NCI-H2171 (cell line): ENCODE results near the gene GRB2.
A peak's percentile ranks its signal among the peaks of the same experiment; 100 is the strongest.
"Not testable (repeated sequence)": the region's sequence is repeated elsewhere in the genome, so short reads cannot be mapped to it uniquely, and the experiment has no call there.

ENCODE experiments used
- DNase-seq: peaks from one replicate; lab custom pipeline; 2025; lab: John Stamatoyannopoulos, UW

Gene GRB2

GRCh38 chr17:75405365-75406221 lies at the start of gene GRB2:
GRB2 (minus strand) TSS chr17:75405678; CDS start chr17:75393628, 12,050 bp downstream.
- peak; percentile 96 for DNase-seq

DNA sequence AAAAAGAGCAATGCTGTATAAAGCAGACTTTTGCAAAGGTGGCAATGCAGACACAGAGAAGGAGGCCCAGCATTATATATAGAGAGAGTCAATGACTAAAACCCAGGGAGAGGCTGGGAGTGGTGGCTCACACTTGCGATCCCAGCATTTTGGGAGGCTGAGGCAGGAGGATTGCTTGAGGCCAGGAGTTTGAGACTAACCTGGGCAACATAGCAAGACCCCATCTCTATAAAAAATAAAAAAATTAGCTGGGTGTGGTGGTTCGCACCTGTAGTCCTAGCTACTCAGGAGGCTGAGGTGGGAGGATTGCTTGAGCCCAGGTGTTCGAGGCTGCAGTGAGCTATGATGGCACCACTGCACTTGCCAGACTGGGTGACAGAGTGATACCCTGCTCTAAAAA lies 49.2 kb upstream of the GRB2 start:
- DNase-seq, result not testable (repeated sequence)

- DNase-seq, result no peak
These were observed 48.7 kb upstream of the GRB2 start for GRCh38 chr17:75454193-75454592.

DNA sequence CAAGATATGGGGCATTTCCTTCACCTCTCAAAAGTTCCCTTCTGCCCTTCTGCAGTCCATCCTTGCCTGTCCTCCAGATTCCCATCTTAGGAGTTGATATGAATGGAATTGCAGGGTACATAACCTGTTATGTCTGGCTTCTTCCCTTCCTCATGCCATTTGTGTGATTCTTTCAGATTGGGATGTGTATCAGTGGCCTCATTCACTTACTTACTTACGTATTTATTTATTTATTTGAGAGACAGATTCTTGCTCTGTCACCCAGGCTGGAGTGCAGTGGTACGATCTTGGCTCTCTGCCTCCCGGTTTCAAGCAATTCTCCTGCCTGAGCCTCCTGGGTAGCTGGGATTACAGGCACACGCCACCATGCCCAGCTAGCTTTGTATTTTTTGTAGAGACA lies 44.8 kb upstream of the GRB2 start:
- DNase-seq, result no peak

DNA sequence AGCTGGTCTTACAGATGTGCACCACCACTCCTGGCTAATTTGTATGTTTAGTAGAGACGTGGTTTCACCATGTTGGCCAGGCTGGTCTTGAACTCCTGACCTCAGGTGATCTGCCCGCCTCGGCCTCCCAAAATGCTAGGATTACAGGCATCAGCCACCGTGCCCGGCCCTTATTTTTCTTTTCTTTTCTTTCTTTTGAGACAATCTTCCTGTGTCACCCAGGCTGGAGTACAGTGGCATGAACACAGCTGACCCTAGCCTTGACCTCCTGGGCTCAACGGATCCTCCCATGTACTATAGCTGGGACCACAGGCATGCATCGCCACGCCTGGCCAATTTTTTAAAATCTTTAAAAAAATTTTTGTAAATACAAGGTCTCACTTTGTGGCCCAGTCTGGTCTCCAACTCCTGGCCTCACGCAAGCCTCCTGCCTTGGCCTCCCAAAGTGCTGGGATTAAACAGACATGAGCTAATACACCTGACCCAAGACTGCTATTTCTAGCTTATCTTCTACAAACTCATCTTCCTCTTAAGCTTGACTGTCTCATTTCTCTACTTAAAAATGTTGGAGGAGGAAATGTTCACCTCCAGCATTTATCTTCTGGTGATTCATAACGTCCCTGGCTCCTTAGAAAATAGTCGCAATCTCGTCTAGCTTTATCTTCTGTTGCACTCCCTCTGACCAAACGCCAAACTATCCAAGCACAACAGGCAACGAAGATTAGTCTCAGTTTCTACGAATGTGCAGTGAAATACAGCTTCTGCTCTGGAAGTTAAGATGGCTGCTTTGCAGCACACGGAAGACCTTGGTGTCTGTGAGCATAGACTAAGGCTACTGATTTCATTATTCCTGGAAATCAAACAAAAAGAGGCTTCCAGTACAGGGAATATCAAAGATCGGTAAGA lies 42.7 kb upstream of the GRB2 start:
- no peak for DNase-seq

GRCh38 chr17:75445896-75446295 lies 40.4 kb upstream of the GRB2 start:
- DNase-seq, result not testable (repeated sequence)

DNA sequence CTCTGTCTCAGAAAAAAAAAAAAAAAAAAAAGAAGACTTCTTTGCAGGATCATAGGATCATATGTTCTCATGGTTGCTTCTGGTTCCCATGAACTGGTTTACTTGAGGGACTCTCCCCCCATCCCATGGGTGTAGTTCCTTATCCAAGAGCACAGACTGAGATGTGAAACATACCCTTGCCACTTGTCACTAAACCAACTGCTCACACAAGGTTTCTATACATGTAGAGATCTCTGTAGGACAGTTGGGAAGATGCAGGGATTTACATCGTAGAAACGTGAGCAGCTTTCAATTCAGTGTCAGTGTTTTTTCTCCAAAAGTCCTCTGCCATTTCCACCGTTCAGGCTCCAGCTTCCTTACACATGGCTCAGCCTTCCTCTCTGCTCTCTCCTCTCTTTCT lies 39.8 kb upstream of the GRB2 start:
- no peak for DNase-seq

DNA sequence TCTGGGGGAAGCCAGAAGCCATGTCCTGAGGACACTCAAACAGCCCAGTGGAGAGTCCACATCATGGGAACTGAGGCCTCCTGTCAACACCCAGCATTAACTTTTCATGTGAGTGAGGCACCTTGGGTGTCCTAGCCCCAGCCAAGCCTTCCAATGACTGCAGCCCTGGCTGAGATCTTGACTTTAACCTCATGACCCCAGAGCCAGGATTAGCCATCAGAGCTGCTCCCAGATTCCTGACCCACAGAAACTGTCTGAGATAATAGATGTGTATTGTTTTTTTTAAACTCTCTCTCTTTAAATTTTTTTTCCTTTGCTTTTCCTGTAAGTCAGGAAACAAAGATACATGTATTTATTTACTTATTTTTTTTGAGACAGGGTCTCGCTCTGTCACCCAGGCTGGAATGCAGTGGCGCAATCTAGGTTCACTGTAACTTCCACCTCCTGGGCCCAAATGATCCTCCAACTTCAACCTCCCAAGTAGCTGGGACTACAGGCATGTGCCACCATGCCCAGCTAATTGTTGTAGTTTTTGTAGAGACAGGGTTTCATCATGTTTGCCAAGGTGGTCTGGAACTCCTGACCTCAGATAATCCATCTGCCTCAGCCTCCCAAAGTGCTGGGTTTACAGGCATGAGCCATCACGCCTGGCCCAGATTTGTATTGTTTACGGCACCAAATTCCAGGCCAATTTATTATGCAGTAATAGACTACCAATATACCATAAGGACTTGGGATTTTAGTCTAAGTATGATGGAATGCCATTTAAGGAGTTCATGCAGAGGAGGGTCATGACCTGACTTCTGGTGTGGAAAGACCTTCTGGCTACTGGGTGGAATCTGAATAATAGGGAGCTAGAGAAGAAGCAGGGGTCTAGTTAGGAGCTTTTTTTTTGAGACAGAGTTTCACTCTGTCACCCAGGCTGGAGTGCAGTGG lies 37.0 kb upstream of the GRB2 start:
- DNase-seq, result no peak

DNA sequence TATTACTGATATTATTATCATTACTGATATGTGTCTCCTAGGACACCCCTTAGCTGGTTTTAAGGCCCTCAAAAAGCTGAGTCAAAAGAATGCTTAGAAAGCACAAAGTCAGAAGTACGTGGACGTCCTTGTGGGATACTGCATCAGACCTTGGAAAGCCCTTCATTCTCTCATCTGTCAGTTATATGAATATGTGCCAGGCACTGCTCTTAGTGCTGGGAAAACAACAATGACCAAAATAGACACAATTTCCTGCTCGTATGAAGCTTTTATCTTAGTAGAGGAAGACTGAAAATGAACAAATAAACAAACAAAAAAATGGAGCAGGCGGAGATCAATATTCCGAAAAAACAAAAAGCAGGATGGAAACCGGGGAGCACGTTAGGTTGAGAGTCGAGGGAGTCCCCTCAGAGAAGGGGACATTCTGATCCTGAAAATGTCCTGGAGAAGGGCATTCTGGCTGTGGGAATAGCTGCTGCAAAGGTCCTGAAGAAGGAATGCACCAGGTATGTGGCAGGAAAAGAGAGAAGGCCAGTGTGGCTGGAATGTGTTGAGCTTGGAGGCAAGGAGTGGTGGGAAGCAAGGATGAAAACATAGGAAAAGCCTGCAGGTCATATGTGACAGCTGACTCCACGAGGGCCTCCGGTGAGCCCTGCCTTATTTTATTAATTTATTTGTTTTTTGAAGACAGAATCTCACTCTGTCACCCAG lies 35.4 kb upstream of the GRB2 start:
- DNase-seq, result no peak

DNA sequence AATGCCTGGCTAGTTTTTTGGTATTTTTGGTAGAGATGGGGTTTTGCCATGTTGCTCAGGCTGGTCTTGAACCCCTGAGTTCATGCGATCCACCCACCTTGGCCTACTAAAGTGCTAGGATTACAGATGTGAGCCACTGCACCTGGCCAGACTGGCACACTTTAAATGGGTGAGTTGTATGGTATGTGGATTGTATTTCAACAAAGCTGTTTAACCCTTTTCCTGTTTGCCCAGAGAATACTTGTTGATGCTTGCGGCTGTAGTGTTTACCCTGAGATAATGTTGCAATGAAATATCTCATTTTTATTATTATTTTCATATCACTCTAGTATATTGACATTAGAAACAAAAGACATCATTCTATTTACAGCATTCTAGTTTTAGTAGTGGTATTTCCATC lies 33.8 kb upstream of the GRB2 start:
- no peak for DNase-seq

DNA sequence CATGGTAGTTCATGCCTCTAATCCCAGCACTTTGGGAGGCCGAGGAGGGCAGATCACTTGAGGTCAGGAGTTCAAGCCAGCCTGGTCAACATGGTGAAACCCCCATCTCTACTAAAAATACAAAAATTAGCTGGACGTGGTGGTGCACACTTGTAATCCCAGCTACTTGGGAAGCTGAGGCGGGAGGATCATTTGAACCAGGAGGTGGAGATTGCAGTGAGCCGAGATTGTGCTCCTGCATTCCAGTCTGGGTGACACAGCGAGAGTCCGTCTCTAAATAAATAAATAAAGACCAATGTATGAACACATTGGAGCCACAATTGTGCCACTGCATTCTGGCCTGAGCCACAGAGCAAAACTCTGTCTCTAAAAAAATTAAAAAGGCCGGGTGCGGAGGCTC lies 31.9 kb upstream of the GRB2 start:
- DNase-seq, result not testable (repeated sequence)

- not testable (repeated sequence) for DNase-seq
These were observed 29.0 kb upstream of the GRB2 start for GRCh38 chr17:75434433-75434832.

- DNase-seq, result no peak
These were observed 27.8 kb upstream of the GRB2 start for GRCh38 chr17:75433218-75433783.

DNA sequence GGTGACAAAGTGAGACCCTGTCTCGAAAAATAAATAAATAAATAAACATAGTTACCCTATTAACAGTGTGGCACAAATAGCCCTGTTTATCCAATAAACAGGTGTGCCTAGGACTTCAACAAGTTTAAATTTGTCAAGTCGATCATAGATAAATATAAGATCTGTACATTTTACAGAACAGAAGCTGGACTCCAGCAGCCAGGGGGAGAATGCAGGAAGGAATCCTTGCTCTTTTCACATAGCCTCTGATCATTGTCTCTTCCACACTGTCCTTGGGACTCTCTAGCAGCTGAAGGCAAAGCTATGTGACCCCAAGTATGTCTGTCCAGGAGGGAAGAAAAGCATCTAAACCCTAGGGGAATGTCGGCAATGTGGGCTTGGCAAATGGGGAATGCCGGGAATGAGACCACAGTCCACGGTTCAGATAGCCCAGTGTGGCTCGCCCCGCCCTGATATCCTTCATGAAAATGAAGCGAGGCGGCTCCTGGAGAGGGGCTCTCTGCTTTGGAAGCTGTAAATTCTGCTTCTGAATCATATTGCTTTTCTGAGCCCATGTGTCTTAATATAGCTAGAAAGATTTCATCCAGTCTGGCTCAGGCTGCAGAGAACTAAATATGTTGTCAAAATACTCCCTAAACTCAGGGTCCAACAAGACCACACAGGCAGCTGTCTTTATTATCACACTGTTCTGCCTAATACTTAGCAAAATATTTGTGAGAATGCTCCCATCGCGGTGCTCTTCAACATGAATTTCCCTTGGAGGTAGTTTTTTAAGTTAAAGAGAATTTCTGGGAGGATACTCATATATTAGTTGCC lies 24.9 kb upstream of the GRB2 start:
- no peak for DNase-seq

GRCh38 chr17:75428543-75429469 lies 23.3 kb upstream of the GRB2 start:
- no peak for DNase-seq

- no peak for DNase-seq
These were observed 13.1 kb upstream of the GRB2 start for GRCh38 chr17:75418531-75418930.

- DNase-seq, result no peak
These were observed 11.6 kb upstream of the GRB2 start for GRCh38 chr17:75417054-75417580.

- DNase-seq, result no peak
These were observed 10.5 kb upstream of the GRB2 start for GRCh38 chr17:75416006-75416405.

DNA sequence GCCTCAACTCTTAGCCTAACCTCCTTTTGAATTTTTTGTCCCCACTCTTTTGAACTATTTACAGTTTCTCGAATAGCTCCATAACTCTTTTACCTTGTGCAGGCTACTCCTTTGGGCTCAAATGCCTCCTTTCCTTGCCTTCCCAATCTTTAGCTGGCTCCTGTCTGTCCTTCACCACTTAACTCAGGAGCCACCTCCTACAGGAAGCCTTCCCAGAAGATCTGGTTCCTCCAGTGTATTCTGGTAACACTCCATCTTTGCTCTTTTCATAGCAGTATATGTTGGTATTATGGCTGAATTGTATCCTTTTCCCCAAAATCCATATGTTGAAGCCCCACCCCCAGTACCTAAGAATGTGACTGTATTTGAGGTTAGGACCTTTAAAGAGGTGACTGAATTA lies 9.0 kb upstream of the GRB2 start:
- DNase-seq, result no peak
